ENCODE data around the gene PDE4B.

DNA sequence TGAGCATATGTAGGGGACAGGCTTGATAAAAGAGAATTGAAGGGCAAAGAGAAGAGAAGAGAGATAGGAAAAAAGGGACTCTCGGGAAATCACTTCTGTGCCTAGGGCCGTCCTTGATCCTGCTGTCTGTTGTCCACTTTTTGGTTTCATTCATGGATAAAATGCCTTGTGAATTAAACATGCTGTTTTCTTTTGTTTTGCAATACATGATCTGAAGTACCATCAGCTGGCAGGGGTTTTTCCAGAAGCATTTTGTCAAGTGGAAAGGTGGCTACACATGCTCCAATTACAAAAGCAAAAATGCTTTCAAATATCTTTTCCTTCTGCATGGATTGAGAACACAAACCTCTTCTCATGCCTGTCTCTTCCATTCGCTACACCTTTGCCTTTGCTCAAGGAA, 361.7 kb downstream of the PDE4B start:
- TF ChIP-seq PHB2 (IDR thresholded peaks at IDR 0.05; ENCODE audit: partially characterized antibody) = no peak
- TF ChIP-seq HDAC2 (CRISPR knock-in tag; IDR thresholded peaks at IDR 0.05) = no peak
- TF ChIP-seq NFIC (IDR thresholded peaks at IDR 0.05; ENCODE audit: low read length) = no peak
- TF ChIP-seq, protein P1, sequence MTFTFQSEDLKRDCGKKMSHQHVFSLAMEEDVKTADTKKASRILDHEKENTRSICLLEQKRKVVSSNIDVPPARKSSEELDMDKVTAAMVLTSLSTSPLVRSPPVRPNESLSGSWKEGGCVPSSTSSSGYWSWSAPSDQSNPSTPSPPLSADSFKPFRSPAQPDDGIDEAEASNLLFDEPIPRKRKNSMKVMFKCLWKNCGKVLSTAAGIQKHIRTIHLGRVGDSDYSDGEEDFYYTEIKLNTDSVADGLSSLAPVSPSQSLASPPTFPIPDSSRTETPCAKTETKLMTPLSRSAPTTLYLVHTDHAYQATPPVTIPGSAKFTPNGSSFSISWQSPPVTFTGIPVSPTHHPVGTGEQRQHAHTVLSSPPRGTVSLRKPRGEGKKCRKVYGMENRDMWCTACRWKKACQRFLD (CRISPR knock-in tag; IDR thresholded peaks at IDR 0.05; ENCODE audit: borderline replicate concordance) = no peak
- TF ChIP-seq KDM4B (CRISPR knock-in tag; IDR thresholded peaks at IDR 0.05) = no peak
- TF ChIP-seq JUN (CRISPR knock-in tag; IDR thresholded peaks at IDR 0.05) = no peak
- no peak for TF ChIP-seq EP300 (IDR thresholded peaks at IDR 0.05; ENCODE audit: low read depth in 2 of 2, low read length in 2 of 2)
- TF ChIP-seq EP300 (CRISPR knock-in tag; IDR thresholded peaks at IDR 0.05; ENCODE audit: borderline replicate concordance) = no peak
- TF ChIP-seq EED (CRISPR knock-in tag; IDR thresholded peaks at IDR 0.05) = no peak
- no peak for TF ChIP-seq MYC (CRISPR knock-in tag; IDR thresholded peaks at IDR 0.05; ENCODE audit: borderline replicate concordance)
- TF ChIP-seq, protein P2, sequence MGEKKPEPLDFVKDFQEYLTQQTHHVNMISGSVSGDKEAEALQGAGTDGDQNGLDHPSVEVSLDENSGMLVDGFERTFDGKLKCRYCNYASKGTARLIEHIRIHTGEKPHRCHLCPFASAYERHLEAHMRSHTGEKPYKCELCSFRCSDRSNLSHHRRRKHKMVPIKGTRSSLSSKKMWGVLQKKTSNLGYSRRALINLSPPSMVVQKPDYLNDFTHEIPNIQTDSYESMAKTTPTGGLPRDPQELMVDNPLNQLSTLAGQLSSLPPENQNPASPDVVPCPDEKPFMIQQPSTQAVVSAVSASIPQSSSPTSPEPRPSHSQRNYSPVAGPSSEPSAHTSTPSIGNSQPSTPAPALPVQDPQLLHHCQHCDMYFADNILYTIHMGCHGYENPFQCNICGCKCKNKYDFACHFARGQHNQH (CRISPR knock-in tag; IDR thresholded peaks at IDR 0.05) = no peak
- TF ChIP-seq ZFAT (CRISPR knock-in tag; conservative IDR thresholded peaks at IDR 0.05) = no peak
- TF ChIP-seq SP1 (IDR thresholded peaks at IDR 0.05) = no peak
- no peak for TF ChIP-seq SP1 (CRISPR knock-in tag; IDR thresholded peaks at IDR 0.05)
- no peak for TF ChIP-seq RAD21 (CRISPR knock-in tag; IDR thresholded peaks at IDR 0.05)

All from HepG2 (cell line).